GM23338 (cell line): ENCODE measurements around the gene JPH4. TPM values are rescaled to one million over a fixed set of nuclear protein-coding genes. Genes with fewer than 3 reads are reported as not detected.

ENCODE experiments used
- ATAC-seq: fragments of 200-7000 bp; cut with Tn5 transposase; 3 replicates; pipeline ENCODE4 v1.9.1; 2020
- DNase-seq: peaks from one replicate; pipeline ENCODE4 v3.0.0-alpha.2; 2015; ENCODE audit warnings: low spot score
- H2AFZ ChIP-seq: fragments of 200-600 bp; sonication (generic); 2 replicates; pipeline ENCODE4 v1.8.0; 2016; ENCODE audit warnings: antibody characterized with exemption, mild to moderate bottlenecking, moderate library complexity
- H3F3A ChIP-seq: fragments of 200-600 bp; sonication (generic); replicated peaks from 2 replicates; pipeline ENCODE4 v1.8.0; 2017; ENCODE audit warnings: antibody characterized with exemption, mixed run types, low read depth
- H3K27ac ChIP-seq: fragments of 200-600 bp; sonication (generic); 2 replicates; pipeline ENCODE4 v1.6.1; 2016; ENCODE audit warnings: low read depth
- H3K27me3 ChIP-seq: fragments of 200-600 bp; sonication (generic); 2 replicates; pipeline ENCODE4 v1.8.0; 2016; ENCODE audit warnings: mild to moderate bottlenecking, mixed run types, moderate library complexity; ENCODE audit not compliant: insufficient read depth
- H3K36me3 ChIP-seq: fragments of 200-600 bp; sonication (generic); 2 replicates; pipeline ENCODE4 v1.8.0; 2016; ENCODE audit warnings: mild to moderate bottlenecking; ENCODE audit not compliant: insufficient read depth
- H3K4me1 ChIP-seq: fragments of 200-600 bp; sonication (generic); 2 replicates; pipeline ENCODE4 v1.8.0; 2016; ENCODE audit warnings: mild to moderate bottlenecking, moderate library complexity; ENCODE audit not compliant: insufficient read depth
- H3K4me2 ChIP-seq: fragments of 200-600 bp; sonication (generic); 2 replicates; pipeline ENCODE4 v1.7.1; 2017; ENCODE audit warnings: mixed run types
- H3K4me3 ChIP-seq: fragments of 200-600 bp; sonication (generic); 2 replicates; pipeline ENCODE4 v1.6.1; 2016; ENCODE audit warnings: mixed run types
- H3K79me2 ChIP-seq: fragments of 200-600 bp; sonication (generic); replicated peaks from 2 replicates; pipeline ENCODE4 v1.8.0; 2017; ENCODE audit warnings: mild to moderate bottlenecking; ENCODE audit not compliant: insufficient read depth
- H3K9me2 ChIP-seq: fragments of 200-600 bp; sonication (generic); 2 replicates; pipeline ENCODE4 v1.8.0; 2017; ENCODE audit not compliant: insufficient read depth
- H4K20me1 ChIP-seq: fragments of 200-600 bp; sonication (generic); replicated peaks from 2 replicates; pipeline ENCODE4 v1.8.0; 2017; ENCODE audit warnings: mild to moderate bottlenecking; ENCODE audit not compliant: insufficient read depth
- H3K27ac Mint-ChIP-seq: 2 replicates; pipeline ENCODE4 v1.8.0; 2020; ENCODE audit warnings: inconsistent platforms, mild to moderate bottlenecking, moderate library complexity, mixed read lengths
- H3K27me3 Mint-ChIP-seq: 3 replicates; pipeline ENCODE4 v1.8.0; 2022; ENCODE audit warnings: low read depth, mild to moderate bottlenecking, moderate library complexity, mixed read lengths, inconsistent platforms; ENCODE audit not compliant: insufficient read depth, poor library complexity
- H3K36me3 Mint-ChIP-seq: 3 replicates; pipeline ENCODE4 v1.8.0; 2021; ENCODE audit warnings: low read depth, mild to moderate bottlenecking, inconsistent platforms, moderate library complexity, mixed read lengths
- H3K4me1 Mint-ChIP-seq: 3 replicates; pipeline ENCODE4 v1.8.0; 2020; ENCODE audit warnings: mild to moderate bottlenecking, inconsistent platforms, mixed read lengths
- H3K4me3 Mint-ChIP-seq: 3 replicates; pipeline ENCODE4 v1.8.0; 2021; ENCODE audit warnings: moderate library complexity, mild to moderate bottlenecking, inconsistent platforms, mixed read lengths
- H3K9me3 Mint-ChIP-seq: 3 replicates; pipeline ENCODE4 v1.8.0; 2020; ENCODE audit warnings: moderate library complexity, mild to moderate bottlenecking, inconsistent platforms, mixed read lengths
- CREB1 ChIP-seq: fragments of 250-450 bp; sonication (Bioruptor Pico); IDR thresholded peaks from 2 replicates; pipeline ENCODE4 v1.5.0; 2020; ENCODE audit warnings: low read depth, mild to moderate bottlenecking, moderate library complexity
- EZH2 ChIP-seq: fragments of 200-600 bp; sonication (generic); IDR thresholded peaks from one replicate; pipeline ENCODE4 v1.8.0; 2017; ENCODE audit warnings: antibody characterized with exemption, mild to moderate bottlenecking, low read depth; ENCODE audit not compliant: unreplicated experiment
- JUNB ChIP-seq: IDR thresholded peaks from one replicate; pipeline ENCODE4 v1.6.1; 2016; ENCODE audit warnings: antibody characterized with exemption; ENCODE audit not compliant: unreplicated experiment
- NANOG ChIP-seq: IDR thresholded peaks from 2 replicates; pipeline ENCODE4 v1.6.1; 2016; ENCODE audit warnings: antibody characterized with exemption, borderline replicate concordance
- POLR2AphosphoS5 ChIP-seq: IDR thresholded peaks from 2 replicates; pipeline ENCODE4 v1.6.1; 2016; ENCODE audit warnings: antibody characterized with exemption, low read depth
- ZNF114 ChIP-seq: fragments of 250-450 bp; sonication (Bioruptor Pico); IDR thresholded peaks from 2 replicates; pipeline ENCODE4 v1.5.0; 2020; ENCODE audit warnings: mild to moderate bottlenecking, moderate library complexity
- ZNF331 ChIP-seq: fragments of 250-450 bp; sonication (Bioruptor Pico); IDR thresholded peaks from 2 replicates; pipeline ENCODE4 v1.5.0; 2020; ENCODE audit warnings: low read depth, mild to moderate bottlenecking, moderate library complexity
- polyA plus RNA-seq: library from polyadenylated mRNA; unstranded; fragments of >200 nt; fragmentation: Nextera tagmentation; extraction: Ambion mirVana; gene quantifications from 2 replicates; pipeline ENCODE4 v1.2.1, GENCODE V29; 2016
- total RNA-seq: library from RNA; depleted of rRNA; stranded (reverse); fragments of >200 nt; shearing (Covaris generic); gene quantifications from 2 replicates; pipeline ENCODE4 v1.2.3, GENCODE V29; 2014
- TF ChIP-seq, protein P1 (sequence below): fragments of 250-450 bp; sonication (Bioruptor Pico); IDR thresholded peaks from 2 replicates; pipeline ENCODE4 v1.5.0; 2020; ENCODE audit warnings: mild to moderate bottlenecking, moderate library complexity
- TF ChIP-seq, protein P2 (sequence below): IDR thresholded peaks from one replicate; pipeline ENCODE4 v1.6.1; 2018; ENCODE audit warnings: antibody characterized with exemption; ENCODE audit not compliant: unreplicated experiment

Gene JPH4
- total and polyA plus RNA-seq, 2 experiments from 2014 or later, result 11.0 to 29.9 TPM

DNA sequence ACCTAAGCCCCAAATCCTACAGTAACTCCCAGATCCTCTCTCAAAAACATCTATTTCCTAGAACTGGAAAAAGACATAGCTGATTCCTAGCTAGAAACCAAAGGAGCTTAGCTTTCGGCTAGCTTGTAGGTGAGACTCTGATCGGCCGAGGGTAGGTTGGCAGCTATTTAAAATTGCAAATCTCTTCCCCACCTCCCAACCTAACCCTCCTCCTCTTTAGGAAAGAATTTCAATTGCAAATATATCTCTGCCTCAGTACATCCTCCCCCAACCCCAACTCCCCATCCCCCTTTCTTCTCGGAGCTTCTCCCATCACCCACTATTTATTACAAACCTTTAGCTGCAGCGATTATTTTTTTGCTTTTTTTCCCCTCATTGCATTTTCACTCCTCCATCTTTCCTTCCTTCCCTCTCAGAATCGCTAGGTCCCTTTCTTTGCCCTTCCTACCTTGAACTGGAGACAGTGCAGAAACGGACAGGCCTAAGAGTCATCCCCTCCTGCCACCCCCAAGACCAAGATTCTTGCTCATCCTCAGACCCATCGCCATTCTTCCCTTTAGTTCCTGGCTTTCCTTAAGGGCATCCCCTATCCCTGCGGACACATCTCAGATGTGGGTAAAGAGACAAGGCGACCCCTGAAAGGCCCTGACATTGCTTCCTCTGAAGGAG is 40.4 kb downstream of the JPH4 start:
- DNase-seq, result peak; percentile 75
- Histone ChIP-seq H3K79me2 (peaks cover 25% of the 10 kb centered on the region), H4K20me1 (no peaks in the 10 kb centered on the region), H3K27ac (peak overlapping the region; percentile 100), H3K36me3 (peaks cover 6% of the 10 kb centered on the region; the same call in 1 of the 2 replicates), H3F3A (peaks cover 11% of the 10 kb centered on the region), H3K4me3 (peak overlapping the region; percentile 60), H2AFZ (no peak overlapping the region), H3K4me1 (peaks cover 44% of the 10 kb centered on the region), H3K4me2 (peak overlapping the region; percentile 90), H3K27me3 (no peaks in the 10 kb centered on the region), H3K9me2 (no peaks in the 10 kb centered on the region)
- Mint-ChIP-seq H3K36me3 (peaks cover 45% of the 10 kb centered on the region), H3K4me1 (peaks cover 56% of the 10 kb centered on the region), H3K4me3 (peak overlapping the region; percentile 85), H3K9me3 (no peaks in the 10 kb centered on the region), H3K27me3 (peaks cover 22% of the 10 kb centered on the region), H3K27ac (peak overlapping the region; percentile 96)
- peak; percentile 76 for TF ChIP-seq POLR2AphosphoS5
- no peak for TF ChIP-seq JUNB
- ATAC-seq, result peak; percentile 46

DNA sequence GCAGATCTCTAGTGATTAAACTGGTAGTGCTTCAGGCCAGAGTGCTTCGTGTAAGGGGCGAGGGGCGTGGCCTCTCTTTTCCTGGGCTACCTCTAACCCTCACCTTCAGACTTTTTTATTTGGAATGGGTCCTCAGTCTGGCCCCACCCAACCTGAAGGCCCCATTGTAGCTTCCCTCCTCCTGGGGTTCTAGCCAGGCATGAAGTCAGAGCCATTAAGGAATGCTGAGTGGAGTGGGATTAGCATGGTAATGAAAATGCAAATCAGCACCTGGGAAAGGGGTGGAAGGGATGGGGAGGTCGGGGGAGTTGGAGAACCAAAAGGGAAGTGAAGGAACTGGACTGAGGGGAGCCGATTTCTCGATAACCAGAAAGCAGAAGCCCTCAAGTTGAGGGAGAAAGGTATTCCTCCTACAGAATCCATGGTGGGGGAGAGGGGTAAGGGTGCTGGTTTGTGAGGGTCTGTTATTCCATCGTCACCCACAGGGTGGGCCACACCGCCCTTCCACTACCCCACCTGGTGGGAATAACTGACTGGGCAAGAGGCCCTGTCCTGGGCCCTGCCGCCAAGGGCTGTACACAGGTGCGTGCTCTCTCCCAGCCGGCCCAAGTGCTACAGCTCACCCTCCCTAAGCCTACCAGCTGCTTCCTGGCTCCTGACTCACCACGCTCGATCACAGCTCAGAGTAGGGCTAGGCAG is 41.1 kb downstream of the JPH4 start:
- H3K4me3 Mint-ChIP-seq, result peak overlapping the region; percentile 85
- peaks cover 45% of the 10 kb centered on the region for H3K36me3 Mint-ChIP-seq
- Histone ChIP-seq H3K4me1 (peaks cover 37% of the 10 kb centered on the region), H2AFZ (no peak overlapping the region), H3K27ac (peak overlapping the region; percentile 100), H3K4me3 (peak overlapping the region; percentile 60), H3K36me3 (peaks cover 7% of the 10 kb centered on the region; the same call in 1 of the 2 replicates), H4K20me1 (no peaks in the 10 kb centered on the region), H3K27me3 (no peaks in the 10 kb centered on the region), H3K9me2 (no peaks in the 10 kb centered on the region), H3K4me2 (peak overlapping the region; percentile 90), H3K79me2 (peaks cover 18% of the 10 kb centered on the region), H3F3A (peaks cover 11% of the 10 kb centered on the region)
- ATAC-seq (peak; percentile 80), DNase-seq (peak; percentile 97)
- peaks cover 22% of the 10 kb centered on the region for H3K27me3 Mint-ChIP-seq
- H3K9me3 Mint-ChIP-seq, result no peaks in the 10 kb centered on the region
- peaks cover 53% of the 10 kb centered on the region for H3K4me1 Mint-ChIP-seq
- peak overlapping the region; percentile 96 for H3K27ac Mint-ChIP-seq
- TF ChIP-seq POLR2AphosphoS5 (peak; percentile 37; the same call in 1 of the 2 replicates), JUNB (no peak), NANOG (peak; percentile 44; the same call in 1 of the 2 replicates), EZH2 (no peak), ZNF114 (CRISPR knock-in tag) (no peak), ZNF331 (CRISPR knock-in tag) (no peak), CREB1 (CRISPR knock-in tag) (peak; percentile 33; the same call in 1 of the 2 replicates)
- TF ChIP-seq, protein P1, sequence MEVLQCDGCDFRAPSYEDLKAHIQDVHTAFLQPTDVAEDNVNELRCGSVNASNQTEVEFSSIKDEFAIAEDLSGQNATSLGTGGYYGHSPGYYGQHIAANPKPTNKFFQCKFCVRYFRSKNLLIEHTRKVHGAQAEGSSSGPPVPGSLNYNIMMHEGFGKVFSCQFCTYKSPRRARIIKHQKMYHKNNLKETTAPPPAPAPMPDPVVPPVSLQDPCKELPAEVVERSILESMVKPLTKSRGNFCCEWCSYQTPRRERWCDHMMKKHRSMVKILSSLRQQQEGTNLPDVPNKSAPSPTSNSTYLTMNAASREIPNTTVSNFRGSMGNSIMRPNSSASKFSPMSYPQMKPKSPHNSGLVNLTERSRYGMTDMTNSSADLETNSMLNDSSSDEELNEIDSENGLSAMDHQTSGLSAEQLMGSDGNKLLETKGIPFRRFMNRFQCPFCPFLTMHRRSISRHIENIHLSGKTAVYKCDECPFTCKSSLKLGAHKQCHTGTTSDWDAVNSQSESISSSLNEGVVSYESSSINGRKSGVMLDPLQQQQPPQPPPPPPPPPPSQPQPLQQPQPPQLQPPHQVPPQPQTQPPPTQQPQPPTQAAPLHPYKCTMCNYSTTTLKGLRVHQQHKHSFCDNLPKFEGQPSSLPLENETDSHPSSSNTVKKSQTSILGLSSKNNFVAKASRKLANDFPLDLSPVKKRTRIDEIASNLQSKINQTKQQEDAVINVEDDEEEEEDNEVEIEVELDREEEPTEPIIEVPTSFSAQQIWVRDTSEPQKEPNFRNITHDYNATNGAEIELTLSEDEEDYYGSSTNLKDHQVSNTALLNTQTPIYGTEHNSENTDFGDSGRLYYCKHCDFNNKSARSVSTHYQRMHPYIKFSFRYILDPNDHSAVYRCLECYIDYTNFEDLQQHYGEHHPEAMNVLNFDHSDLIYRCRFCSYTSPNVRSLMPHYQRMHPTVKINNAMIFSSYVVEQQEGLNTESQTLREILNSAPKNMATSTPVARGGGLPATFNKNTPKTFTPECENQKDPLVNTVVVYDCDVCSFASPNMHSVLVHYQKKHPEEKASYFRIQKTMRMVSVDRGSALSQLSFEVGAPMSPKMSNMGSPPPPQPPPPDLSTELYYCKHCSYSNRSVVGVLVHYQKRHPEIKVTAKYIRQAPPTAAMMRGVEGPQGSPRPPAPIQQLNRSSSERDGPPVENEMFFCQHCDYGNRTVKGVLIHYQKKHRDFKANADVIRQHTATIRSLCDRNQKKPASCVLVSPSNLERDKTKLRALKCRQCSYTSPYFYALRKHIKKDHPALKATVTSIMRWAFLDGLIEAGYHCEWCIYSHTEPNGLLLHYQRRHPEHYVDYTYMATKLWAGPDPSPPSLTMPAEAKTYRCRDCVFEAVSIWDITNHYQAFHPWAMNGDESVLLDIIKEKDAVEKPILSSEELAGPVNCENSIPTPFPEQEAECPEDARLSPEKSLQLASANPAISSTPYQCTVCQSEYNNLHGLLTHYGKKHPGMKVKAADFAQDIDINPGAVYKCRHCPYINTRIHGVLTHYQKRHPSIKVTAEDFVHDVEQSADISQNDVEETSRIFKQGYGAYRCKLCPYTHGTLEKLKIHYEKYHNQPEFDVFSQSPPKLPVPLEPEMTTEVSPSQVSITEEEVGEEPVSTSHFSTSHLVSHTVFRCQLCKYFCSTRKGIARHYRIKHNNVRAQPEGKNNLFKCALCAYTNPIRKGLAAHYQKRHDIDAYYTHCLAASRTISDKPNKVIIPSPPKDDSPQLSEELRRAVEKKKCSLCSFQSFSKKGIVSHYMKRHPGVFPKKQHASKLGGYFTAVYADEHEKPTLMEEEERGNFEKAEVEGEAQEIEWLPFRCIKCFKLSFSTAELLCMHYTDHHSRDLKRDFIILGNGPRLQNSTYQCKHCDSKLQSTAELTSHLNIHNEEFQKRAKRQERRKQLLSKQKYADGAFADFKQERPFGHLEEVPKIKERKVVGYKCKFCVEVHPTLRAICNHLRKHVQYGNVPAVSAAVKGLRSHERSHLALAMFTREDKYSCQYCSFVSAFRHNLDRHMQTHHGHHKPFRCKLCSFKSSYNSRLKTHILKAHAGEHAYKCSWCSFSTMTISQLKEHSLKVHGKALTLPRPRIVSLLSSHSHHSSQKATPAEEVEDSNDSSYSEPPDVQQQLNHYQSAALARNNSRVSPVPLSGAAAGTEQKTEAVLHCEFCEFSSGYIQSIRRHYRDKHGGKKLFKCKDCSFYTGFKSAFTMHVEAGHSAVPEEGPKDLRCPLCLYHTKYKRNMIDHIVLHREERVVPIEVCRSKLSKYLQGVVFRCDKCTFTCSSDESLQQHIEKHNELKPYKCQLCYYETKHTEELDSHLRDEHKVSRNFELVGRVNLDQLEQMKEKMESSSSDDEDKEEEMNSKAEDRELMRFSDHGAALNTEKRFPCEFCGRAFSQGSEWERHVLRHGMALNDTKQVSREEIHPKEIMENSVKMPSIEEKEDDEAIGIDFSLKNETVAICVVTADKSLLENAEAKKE (CRISPR knock-in tag), result peak; percentile 84
- TF ChIP-seq, protein P2, sequence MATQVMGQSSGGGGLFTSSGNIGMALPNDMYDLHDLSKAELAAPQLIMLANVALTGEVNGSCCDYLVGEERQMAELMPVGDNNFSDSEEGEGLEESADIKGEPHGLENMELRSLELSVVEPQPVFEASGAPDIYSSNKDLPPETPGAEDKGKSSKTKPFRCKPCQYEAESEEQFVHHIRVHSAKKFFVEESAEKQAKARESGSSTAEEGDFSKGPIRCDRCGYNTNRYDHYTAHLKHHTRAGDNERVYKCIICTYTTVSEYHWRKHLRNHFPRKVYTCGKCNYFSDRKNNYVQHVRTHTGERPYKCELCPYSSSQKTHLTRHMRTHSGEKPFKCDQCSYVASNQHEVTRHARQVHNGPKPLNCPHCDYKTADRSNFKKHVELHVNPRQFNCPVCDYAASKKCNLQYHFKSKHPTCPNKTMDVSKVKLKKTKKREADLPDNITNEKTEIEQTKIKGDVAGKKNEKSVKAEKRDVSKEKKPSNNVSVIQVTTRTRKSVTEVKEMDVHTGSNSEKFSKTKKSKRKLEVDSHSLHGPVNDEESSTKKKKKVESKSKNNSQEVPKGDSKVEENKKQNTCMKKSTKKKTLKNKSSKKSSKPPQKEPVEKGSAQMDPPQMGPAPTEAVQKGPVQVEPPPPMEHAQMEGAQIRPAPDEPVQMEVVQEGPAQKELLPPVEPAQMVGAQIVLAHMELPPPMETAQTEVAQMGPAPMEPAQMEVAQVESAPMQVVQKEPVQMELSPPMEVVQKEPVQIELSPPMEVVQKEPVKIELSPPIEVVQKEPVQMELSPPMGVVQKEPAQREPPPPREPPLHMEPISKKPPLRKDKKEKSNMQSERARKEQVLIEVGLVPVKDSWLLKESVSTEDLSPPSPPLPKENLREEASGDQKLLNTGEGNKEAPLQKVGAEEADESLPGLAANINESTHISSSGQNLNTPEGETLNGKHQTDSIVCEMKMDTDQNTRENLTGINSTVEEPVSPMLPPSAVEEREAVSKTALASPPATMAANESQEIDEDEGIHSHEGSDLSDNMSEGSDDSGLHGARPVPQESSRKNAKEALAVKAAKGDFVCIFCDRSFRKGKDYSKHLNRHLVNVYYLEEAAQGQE, result no peak
